NCI-H2107 treated with DMSO at 0.1 percent for 48 hours (cell line): ENCODE data around the gene HNRNPK.

Experiments
- DNase-seq: peaks from one replicate; lab custom pipeline; 2025; ENCODE audit not compliant: unreplicated experiment; lab: John Stamatoyannopoulos, UW

Gene HNRNPK

GRCh38 chr9:83934569-83935275 lies 45.3 kb downstream of the HNRNPK start:
- DNase-seq, result no peak

DNA sequence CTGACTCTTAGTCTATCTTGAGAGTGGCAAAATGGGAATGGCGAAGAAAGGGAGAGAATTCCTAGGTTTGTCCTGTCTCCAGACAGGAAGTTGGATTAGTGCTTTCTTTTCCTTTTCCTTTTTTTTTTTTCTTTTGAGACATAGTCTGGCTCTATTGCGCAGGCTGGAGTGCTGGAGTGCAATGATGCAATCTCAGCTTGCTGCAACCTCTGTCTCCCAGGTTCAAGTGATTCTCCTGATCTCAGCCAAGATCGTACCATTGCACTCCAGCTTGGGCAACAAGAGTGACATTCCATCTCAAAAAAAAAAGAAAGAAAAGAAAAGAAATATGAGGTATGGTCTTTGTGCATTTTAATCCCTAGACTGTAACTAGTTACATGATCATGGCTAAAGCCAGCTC lies 46.2 kb downstream of the HNRNPK start:
- no peak for DNase-seq

DNA sequence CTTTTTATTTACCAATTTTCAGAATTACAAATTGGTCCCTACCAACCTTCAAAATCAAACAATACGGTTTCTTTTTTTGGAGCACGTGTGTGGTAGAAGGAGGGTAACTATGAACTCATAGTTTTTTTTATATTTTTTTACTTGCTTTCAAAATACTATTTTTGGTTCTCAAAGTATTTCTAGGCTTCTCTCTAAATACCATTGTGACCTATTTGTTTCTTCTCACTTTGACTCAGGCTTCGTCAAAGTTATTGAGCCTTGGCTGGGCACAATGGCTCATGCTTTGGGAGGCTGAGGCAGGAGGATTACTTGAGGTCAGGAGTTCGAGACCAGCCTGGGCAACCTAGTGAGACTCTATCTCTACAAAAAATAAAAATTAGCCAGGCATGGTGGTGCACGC lies 47.2 kb downstream of the HNRNPK start:
- DNase-seq, result no peak

DNA sequence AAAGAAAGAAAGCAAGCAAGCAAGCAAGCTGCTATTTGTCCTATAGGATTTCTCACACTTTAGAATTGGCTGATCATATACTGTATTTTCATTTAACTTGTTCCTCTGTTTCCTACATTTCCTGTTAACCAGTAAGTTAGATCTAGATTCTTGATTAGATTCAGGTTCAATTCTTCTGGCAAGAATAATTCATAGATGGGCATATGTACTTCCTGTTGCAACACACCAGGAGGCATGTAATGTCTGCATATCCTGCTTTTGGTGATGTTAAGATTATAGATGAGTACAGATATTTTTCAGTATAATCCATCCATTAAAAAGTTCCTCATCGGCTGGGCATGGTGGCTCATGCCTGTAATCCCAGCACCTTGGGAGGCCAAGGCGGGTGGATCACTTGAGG lies 48.0 kb downstream of the HNRNPK start:
- DNase-seq, result no peak

GRCh38 chr9:83930881-83931280 lies 49.1 kb downstream of the HNRNPK start:
- DNase-seq, result no peak

GRCh38 chr9:83927591-83927990 lies 52.4 kb downstream of the HNRNPK start:
- no peak for DNase-seq

- DNase-seq, result peak; percentile 71
Measured at GRCh38 chr9:83920927-83921707, 58.9 kb downstream of the HNRNPK start, which contains the start of gene KIF27. Gene KIF27 (minus strand): TSS chr9:83921432. CDS start chr9:83915591, 5,841 bp downstream.

GRCh38 chr9:83920469-83920926 lies 59.5 kb downstream of the HNRNPK start:
- peak; percentile 64 for DNase-seq

- no peak for DNase-seq
Measured at GRCh38 chr9:83919111-83919510, 60.9 kb downstream of the HNRNPK start.
